Measurements from ENCODE around the gene MAPRE2.

GRCh38 chr18:35042389-35043071 is 1.3 kb downstream of the MAPRE2 start:
- no peak for TF ChIP-seq CTCF (IDR thresholded peaks at IDR 0.05)
- TF ChIP-seq ZFX (IDR thresholded peaks at IDR 0.05; ENCODE audit: borderline replicate concordance), result no peak
